Superior temporal gyrus (tissue), 1 donor: ENCODE measurements around the gene LARGE1.

Experiments used
- DNase-seq: peaks from one replicate; pipeline ENCODE4 v3.0.0-alpha.2; 2016; ENCODE audit errors: extremely low spot score

Gene LARGE1

DNA sequence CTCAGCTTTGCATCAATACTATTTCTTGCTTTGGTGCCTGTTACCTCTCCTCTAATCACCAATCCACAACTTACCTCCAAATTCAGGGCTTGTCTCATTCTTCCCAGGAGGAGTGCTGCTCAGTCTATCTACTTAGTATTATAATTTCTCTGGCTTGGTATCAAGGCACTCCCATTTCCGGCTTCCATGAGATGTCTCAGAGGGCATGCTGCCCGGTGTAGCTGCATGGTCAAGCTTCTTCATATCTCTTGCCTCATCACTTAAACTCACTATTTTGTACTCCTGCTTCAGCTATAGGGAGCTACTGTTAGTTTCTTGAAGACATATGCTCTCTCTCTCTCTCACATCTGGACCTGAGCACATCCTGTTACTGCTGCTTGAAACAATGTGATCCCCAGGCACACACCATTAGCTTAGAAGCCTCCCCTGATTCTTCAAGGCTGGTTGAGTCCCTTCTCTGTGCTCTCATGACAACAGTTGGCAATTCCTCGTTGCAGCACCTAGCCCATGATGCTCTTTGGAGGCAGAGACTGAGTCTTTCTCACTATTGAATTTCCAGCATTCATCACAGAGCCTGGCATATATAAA is 679.3 kb downstream of the LARGE1 start:
- DNase-seq, result no peak

DNA sequence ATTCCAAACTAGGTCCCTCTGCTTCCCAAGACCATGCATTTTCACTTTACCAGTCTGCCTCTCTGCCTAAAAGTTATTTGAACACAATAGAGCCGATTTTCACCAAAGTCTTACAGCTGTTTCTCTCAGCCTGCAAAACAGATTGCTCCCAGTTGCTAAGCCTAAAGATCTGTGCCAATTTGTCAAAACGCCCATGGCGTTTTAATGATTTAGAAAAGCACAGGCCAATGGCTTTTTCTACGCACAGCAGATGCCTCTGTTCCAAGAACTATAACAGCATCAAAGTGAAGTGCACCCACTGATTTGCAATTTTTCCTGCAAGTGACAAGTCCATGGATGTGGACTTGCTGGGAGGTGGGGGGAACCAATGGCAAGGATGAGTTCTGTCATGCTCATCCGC is 688.2 kb downstream of the LARGE1 start:
- DNase-seq, result peak; percentile 31

DNA sequence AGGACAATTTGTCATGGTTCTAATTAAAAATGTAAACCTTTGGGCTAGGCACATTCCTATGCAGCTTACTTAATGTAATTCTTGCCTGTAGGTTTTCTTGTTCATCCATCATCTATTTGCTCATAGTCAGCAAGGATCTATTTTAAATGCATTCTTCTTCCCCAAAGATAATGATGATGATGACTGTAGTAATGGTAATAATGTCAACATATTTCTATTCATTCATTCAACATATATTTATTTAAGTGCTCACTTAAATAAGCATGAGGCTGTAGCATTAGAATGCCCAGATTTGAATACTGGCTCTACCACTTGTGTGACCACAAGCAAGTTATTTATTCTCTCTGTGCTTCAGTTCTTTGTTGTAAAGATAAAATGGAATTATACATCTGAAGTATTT is 692.5 kb downstream of the LARGE1 start:
- no peak for DNase-seq

DNA sequence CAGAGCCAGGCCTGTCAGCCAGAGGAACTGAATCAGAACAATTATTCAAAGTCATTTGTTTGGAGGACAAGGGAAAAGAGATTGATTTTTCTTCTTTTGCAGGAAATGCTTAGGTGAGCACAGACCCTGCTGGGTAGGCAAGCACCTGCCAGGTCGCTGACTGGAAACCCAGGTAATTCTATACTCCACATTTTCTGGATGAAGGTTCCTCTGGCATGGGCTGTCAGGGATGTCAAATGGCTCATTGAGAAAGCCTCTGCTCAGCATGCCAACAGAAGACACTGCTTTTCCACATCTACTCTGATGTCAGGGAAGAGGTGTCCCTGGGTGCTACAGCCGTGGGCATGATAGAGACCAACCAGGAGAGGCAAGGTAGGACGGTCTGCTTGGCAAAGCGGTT is 695.4 kb downstream of the LARGE1 start:
- no peak for DNase-seq
